DMS 273 (cell line): Measurements from ENCODE around the gene DDAH1.
"Not testable (repeated sequence)": the region's sequence is repeated elsewhere in the genome, so short reads cannot be mapped to it uniquely, and the experiment has no call there.

Experiments
- DNase-seq: peaks from one replicate; lab custom pipeline; 2025; ENCODE audit not compliant: unreplicated experiment; lab: John Stamatoyannopoulos, UW

Gene DDAH1

DNA sequence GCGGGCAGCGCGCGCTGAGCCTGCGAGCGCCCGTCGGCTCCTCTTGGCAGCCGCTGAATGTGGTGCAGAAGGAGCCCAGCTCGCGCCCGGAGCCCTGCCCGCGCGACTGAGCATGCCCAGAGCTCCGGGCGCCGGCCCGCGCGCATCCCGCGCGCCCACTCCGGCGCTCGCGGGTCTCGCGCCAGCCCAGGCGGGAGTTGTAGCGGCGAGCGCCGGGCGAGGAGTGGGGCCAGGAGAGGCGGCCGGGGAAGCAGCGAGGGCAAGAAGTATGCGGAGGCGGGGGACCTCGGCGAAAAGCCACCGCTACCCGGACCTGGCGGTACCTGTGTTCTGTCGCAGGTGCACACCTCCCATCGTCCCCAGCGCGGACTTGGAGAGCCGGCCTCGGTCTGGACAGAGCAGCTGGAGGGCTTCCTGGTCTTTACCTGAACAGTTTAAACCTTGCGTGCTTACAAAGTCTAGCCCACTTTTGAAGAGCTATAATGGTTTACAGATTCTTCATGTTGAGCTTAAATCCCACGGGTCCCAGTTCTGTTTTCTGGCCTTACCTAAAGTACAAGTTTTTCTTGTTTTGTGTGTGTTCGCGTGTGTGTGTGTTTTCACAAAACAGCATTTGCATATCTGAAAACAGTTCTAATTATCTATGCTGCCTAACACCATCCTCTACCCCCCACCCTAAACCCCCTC is at the start of gene DDAH1:
Gene DDAH1, minus strand, starts transcription at position 61 of the 687 bp plus-strand sequence. CDS start 114 bp downstream, outside the sequence.
- DNase-seq: peak; percentile 91

DNA sequence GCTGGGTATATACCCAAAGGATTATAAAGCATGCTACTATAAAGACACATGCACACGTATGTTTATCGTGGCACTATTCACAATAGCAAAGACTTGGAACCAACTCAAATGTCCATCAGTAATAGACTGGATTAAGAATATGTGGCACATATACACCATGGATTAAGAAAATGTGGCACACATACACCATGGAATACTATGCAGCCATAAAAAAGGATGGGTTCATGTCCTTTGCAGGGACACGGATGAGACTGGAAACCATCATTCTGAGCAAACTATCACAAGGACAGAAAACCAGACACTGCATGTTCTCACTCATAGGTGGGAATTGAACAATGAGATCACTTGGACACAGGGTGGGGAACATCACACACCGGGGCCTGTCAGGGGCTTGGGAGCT is 49.0 kb upstream of the DDAH1 start:
- DNase-seq: not testable (repeated sequence)

DNA sequence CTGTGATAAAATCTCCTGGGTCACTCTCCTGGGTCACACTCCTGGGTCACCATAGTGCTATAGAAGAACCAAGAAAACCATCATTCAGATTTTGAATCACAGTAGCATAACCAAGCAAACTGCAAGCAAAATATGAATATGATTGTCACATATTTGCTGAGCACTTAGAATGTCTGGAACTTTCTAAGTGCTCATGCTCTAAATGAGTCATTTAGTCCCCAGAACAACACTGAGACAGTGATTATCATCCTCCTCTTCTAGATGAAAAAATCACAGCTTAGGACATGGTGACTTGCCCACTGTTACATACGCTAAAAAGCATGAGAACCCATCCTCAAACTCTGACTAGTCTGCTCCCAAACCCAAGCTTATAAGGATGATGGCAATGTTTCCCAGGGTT is 39.5 kb upstream of the DDAH1 start:
- DNase-seq: no peak

DNA sequence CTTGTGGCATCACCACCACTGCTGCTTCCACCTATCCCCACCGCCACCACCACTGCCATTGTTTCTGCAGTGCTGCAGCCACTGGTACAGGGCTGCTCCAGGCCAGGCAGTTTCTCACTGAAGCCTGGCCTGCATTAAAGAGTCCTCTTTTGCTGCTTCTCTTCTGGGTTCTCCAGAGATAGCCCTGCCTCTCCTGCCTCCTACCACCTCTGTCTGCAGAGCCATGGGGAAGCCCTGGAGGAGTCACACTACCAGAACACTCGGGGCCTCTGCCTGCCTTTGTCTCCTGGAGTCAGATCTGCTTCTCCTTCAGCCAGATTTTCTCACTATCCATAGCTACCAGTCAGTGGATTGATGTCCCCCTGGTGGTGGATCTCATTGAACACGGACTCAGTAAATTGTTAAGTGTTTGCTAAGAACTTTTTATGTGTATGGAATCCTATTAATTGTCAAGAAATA is 37.7 kb upstream of the DDAH1 start:
- DNase-seq: peak; percentile 82

DNA sequence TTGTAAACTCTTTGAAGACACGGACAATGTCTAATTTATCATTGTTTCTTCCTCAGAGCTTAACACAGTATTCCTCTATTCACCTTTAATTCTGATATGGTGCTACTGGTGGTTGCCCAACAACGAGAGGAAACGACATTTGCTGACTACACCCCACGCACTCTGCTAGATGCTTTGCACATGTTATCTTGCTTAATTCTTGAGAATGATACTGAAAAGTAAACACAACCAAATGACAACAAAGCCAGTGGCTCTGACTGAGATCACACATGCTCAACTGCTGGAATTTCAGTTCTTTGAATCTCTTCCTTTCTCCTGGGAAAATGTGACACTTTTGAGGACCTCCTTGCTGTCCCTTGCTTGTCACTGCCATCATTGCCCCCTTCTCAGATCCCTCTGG is 37.2 kb upstream of the DDAH1 start:
- no peak for DNase-seq

DNA sequence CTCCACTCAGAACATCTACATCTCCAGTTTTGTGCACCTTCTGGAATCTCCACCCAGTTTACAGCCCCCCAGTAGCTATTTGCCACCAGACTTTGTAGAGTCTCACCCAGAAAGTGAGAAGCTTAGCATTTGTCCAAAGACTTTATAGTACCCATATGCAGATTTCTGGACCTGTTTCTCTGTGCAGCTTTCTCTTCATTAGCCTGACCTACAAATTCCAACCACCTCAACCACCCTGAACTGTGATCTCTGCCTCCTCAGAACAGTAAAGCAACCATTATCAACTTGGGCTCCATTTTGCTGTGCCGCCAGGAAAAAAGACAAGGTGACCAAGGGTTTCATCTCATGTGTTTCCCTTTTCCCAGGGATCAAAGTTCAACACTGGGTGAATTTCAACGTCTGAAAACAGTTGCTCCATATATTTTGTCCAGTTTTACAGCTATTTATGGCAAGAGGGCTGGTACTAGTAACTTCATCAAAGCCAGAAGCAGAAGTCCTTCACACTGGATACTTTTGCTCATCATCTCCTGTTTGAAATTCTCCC is 36.5 kb upstream of the DDAH1 start:
- no peak for DNase-seq

DNA sequence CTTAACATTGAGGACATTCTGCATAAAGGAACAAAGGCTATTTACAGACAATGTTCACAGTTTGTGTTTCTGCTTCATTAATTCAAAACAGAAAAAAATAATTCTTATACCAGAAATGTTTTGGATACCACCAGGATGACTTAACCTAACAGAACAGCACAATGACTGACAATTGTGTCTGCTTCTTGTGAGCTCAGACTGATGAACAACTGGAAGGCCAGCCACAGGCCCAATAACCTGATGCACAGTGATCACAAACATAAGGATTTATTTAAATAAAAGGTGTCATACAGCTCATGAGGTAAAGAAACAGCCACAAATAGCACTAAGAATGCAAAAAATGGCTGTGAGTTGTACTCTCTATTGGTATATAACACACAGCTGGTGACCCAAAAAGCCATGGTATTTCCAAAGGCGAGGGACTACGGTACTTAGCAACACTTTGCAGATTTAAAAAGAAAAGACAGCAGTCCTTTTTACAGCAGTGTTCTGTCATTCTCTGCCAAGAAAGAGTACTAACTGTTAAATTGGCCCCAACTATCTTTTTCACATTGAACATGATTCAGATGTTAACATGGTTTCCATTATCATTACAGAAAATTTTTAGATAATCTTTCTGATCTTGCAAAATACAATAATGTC is 32.1 kb upstream of the DDAH1 start:
- DNase-seq: no peak

DNA sequence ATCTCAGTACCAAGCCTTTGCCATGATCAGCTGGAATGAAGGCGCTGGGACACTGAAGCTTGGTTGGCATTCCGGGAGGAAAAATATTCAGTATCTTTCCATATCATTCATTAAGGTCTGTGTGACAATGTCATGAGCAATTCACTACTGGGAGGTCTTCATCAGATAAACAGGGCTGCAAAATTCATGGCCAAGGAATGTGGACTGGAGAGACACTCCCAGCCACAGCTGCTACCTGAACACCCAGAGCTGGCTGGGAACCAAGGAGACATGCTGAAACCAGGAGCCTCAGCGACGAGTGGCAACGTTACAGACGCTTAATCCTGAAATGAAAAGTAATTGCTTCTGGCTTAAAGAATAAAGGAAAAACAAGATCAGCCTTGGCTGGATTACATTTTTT is 30.6 kb upstream of the DDAH1 start:
- peak; percentile 75 for DNase-seq

DNA sequence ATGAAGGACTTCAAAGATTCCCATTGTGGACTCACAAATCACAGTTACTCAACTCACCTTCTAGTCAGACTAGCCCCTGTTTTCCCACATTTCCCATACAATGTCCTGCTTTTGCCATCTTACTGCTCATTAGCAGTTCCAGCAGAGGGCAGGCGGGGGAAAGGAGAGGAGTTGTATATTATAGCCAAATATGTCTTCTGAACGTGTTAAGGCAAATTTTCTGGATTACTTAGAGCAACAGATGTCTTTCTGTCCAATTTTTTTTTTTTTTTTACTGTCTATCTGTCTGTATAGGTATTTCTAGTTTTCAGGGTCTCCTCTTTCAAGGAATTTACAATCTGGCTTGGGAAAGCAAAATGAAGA is 29.9 kb upstream of the DDAH1 start:
- DNase-seq: peak; percentile 47

DNA sequence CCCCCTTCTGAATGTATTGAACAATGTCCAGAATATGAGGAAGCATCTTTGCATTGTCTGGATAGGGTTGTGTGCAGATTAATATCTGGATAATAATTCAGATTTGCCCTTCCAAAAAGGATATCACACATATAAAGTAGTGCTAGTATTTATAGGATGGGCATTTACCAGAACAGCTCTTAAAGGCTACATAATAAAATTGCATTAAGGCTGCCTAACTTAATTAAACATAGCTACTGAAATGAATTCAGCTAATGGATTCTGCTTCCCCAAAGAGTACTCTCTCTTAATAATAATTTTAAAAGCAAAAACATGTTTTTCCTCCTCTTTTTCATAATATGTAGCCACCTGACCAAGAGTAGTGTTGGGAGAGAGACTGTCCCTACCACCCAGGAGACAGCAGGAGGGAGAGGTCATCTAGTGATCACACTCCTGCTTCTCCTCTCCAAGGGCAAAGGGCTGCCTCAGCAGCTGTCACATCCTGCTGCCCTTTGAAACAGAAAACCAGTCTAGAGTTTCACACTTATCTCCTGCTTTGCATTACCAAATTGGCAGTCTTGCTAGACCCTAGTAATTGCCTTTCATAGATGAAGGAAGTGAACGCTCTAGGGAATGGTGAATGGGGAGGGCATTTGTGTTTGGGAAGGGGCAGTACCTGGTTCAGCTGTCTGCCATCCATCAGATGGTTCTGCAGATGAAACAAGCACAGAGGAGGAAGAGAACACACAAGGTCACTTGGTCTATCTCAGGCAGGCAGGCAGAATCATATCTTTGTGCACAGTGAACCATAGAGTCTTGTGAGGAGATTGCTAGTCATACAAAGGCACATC is 29.3 kb upstream of the DDAH1 start:
- DNase-seq: peak; percentile 72

DNA sequence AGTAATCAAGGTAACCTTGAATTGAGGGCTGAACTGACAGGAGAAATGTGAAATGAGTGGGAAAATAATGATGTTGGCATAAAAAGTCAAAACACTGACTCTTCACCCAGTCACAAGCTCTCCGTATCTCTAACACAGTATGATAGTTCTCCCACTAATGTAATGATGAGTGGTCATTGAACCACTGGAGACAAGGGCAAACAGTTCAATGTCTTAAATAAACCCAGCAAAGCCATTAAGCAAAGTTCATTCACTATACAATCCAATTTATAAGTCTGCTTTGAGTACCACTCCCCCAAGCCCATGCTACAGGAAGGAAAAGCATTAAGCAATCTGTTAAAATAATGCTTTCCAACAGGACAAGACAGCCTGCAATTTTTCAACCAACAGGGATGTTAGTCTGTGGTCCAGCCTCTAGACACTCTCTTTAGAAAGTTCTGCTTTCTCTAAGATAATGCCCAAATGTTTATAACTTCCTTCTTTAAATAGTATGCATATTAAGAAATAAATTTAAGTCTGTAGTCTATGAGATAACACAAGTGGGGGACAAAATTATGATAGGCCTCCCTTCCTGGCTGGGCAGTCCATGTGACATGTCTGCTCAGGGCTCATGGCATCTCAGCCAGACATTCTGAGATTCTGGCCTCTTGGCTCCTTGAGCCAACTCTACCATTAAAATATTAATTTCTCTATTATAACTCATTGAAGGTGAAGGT is 25.5 kb upstream of the DDAH1 start:
- no peak for DNase-seq

DNA sequence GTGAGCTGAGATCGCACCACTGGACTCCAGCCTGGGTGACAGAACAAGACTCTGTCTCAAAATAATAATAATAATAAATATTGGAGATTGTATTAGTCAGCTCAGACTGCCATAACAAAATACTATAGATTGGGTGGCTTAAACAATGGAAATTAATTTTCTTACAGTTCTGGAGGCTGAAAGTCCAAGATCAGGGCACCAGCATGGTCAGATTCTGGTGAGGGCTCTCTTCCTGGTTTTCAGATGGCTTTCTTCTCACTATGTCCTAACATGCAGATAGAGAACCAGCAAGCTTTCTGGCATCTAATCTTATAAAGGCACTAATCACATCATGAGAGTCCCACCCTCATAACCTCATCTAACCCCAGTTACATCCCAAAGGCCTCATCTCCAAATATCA is 23.2 kb upstream of the DDAH1 start:
- DNase-seq: no peak

DNA sequence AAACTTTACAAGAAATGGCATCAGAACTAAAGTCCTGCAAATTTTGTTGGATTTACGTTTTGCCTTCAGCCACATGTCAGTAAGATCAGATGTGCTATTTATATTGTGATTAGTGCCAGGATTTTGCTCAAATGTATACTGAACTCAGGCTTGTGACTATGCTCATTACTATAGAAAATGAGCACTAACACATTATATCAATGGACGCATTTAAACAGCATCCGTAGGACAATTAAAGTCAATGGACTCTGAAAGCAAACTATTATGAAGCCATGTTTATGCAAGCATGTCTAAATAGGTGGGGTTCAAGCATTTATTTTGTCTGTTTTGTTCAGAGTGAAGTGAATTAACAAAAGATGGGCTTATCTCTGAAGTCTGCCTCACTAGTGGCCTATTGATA is 20.6 kb upstream of the DDAH1 start:
- no peak for DNase-seq

DNA sequence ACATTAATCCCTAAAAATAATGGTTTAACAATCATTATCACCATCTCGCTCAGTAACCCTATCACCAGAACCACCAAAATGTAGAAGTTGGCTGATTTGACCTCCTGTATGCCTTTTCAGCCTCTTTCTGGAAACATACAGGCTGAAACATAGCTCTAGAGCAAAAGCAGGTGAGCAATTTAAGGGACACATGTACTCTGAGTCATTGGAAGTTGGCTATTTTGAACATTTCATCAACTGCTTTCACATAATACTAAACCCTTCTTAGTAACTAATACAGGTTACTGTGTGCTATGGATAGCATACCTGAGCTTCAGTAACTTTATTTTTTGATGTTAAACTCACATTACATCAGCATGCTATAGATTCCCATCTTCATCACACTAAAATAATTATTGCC is 19.8 kb upstream of the DDAH1 start:
- DNase-seq: no peak

DNA sequence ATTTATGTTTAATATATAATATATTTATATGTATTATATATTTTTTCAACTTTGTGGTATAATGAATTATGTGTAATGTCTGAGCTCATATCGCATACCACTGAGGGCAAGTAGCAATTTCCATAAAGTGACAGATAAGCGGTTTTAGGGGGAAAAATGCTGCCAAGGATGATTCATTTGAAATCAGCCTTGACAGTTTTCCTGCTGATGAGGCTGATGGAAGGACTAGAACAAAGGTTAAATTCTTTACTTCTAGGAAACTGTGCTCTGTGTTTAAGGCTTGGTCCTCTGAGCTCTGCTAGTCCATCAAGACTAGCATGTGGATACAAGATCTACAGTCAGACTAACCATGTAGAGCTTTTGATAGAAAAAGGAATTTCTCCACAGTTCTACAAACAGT is 19.3 kb upstream of the DDAH1 start:
- DNase-seq: no peak

DNA sequence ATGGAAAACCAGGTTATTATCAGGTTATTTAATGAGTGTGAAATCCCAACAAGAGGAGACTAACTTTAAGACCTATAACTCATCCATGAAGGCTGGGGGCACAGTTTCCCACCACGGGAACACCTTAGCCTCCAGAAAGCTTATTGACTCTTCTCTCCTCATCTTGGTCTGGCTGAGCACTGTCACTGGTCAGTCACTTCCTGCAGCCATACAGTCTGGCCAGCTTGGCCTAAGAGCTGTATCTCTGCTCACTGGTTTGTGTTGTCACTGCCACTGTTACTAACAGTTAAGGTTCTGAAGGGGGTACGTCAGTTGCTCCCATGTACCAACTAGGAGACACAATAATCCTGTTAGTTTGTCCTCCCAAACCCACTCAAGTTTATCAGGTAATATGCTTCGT is 16.7 kb upstream of the DDAH1 start:
- DNase-seq: no peak

DNA sequence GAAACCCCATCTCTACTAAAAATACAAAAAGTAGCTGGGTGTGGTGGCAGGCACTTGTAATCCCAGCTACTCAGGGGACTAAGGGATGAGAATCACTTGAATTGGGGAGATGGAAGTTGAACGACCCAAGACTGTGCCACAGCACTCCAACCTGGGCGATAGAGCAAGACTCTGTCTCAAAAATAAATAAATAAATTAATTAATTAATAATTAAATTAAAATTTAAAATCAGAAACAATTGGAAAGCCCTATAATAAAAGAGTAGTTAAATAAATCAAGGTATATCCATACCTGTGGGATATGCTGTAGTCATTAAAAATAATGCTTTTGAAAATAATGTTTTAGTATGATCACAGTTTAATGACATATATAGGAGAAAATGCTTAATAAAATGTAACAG is 15.6 kb upstream of the DDAH1 start:
- no peak for DNase-seq

DNA sequence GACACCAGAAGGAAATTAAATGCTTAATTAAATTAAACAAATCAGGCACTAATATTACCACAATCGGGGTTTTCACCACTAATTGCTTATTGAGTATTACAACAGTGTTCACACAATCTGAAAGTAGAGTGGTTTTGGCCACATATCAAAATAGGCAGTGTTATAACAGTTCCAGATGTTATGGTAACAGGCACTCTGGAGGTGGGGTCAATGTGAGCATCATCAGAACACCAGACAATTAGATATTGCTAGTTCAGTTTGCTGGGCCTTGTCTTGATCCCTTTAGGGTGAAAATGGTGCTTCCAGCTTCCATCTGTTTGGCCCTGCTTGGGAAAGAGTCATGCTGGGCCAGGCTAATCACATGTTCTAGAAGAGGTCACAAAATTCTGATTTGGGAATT is 14.5 kb upstream of the DDAH1 start:
- DNase-seq: no peak

DNA sequence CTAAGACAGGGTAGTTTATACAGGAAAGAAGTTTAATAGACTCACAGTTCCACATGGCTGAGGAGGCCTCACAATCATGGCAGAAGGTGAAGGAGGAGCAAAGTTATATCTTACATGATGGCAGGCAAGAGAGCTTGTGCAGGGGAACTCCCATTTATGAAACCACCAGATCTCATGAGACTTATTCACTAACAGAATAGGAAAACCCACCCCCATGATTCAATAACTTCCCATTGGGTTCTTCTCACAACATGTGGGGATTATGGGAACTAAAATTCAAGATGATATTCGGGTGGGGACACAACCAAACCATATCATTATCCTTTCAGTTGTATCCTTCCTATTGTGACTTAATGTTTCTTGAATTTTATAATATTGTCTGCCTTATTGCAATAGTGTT is 13.4 kb upstream of the DDAH1 start:
- no peak for DNase-seq

DNA sequence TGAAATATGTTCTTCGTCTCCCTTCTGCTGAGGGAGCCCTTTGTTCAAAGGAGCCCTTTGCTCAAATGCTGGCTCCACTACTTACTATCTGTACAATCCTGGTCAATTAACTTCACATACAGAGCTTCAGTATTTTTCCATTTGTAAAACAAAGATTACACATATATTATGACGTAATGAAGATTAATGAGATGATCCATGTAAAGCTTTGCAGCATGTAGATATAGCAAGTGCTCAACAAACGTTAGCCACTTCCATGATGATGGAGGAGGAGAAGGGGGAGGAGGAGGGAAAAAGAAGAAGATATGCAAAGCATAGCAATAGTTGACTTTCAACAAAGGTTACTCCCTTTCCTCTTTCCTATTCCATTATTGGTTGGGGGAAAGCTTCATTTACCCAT is 10.1 kb upstream of the DDAH1 start:
- no peak for DNase-seq

DNA sequence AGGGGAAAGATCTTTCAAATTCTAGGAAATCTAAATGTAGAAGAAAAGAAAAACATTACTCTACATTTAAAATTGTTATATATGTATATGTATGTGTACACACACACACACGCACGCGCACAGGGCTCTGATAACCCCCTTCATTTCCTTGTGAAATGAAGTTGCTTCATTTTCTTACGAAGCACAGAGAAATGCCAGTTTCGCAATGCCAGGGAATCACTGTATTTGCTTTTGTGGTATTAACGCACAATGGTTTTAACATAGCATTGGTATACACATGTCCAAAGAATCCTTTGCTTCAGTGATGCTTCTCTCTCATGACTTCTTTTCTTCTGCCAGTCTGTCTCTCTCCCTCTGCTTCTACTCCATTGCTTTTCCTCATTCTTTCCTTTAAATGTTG is 8.4 kb upstream of the DDAH1 start:
- DNase-seq: no peak
